RPMI7951 (cell line): Measurements from ENCODE around the gene VSIG10L2. TPM values are rescaled to one million over a fixed set of nuclear protein-coding genes. Genes with fewer than 3 reads are reported as not detected.

Experiments used
- total RNA-seq: library from RNA; depleted of rRNA; stranded (reverse); fragments of >200 nt; shearing (Covaris generic); gene quantifications from 2 replicates; pipeline ENCODE4 v1.2.3, GENCODE V29; 2014; rRNA removed

The VSIG10L2 gene
- total RNA-seq, 1 experiment from 2014 or later: not detected

Other genes starting within 250 kb of the VSIG10L2 start
- gene PATE1, start 199.8 kb upstream of the VSIG10L2 start, total RNA-seq: not detected in 2 replicates
- 0.24 TPM in 1 of 2 replicates, not detected in the other for gene PATE2, start 167.2 kb upstream of the VSIG10L2 start, total RNA-seq
- not detected in 2 replicates for gene PATE3, start 157.9 kb upstream of the VSIG10L2 start, total RNA-seq
- not detected in 2 replicates for gene PATE4, start 112.7 kb upstream of the VSIG10L2 start, total RNA-seq
- gene HYLS1, start 58.4 kb upstream of the VSIG10L2 start, total RNA-seq: 30.2 and 36.4 TPM in 2 replicates
- gene PUS3, start 42.8 kb upstream of the VSIG10L2 start, total RNA-seq: 11.5 and 12.1 TPM in 2 replicates
- gene DDX25, start 41.5 kb upstream of the VSIG10L2 start, total RNA-seq: 0.10 and 0.36 TPM in 2 replicates
- 14.8 and 17.8 TPM in 2 replicates for gene CDON, start 116.8 kb downstream of the VSIG10L2 start, total RNA-seq